Epidermal melanocyte (primary cell): Measurements from ENCODE around the gene NEIL1.
"Not testable (repeated sequence)": the region's sequence is repeated elsewhere in the genome, so short reads cannot be mapped to it uniquely, and the experiment has no call there.

Experiments
- DNase-seq: peaks from one replicate; pipeline ENCODE4 v3.0.0; 2011; ENCODE audit warnings: low spot score; ENCODE audit not compliant: insufficient read length

NEIL1 gene

GRCh38 chr15:75333654-75334419 lies 13.0 kb upstream of the NEIL1 start:
- DNase-seq = not testable (repeated sequence)

GRCh38 chr15:75335313-75335704 lies 11.5 kb upstream of the NEIL1 start:
- DNase-seq = no peak

DNA sequence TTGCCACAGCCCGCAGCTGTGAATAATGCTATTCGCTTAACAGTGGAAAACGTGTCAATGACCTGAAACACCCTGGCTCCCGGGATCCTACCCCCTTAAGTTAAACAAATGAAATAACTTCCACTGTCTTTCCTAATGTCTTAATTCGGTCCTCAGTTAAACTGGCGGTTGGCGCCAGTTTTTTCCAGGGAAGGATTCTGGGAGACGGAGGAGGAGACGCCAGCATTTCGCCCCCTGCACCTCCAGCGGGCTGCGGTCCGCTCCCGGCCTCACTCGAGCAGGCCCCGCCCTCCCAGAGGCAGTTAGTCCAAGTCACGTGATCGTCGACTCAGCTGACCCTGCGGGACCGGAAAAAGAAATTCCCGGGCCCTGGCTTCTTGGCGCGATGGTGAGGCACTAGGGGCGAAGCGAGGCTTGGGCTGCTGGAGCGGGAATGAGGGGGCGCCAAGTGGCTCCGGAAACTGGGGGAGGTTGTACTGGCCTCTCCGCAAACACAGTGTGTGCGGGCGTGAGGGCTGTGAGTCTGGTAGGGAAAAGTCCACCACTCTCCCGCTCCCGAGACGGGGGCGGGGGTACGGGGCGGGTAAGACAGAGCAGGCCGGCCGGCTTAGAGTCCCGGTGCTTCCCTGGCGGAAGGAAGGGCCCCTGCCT lies 11.0 kb upstream of the NEIL1 start, which contains the start of gene COMMD4:
Gene COMMD4, plus strand, starts transcription at position 359 of the 651 bp plus-strand sequence. Its CDS starts 27 bp downstream, at position 386.
- peak; percentile 67 for DNase-seq

DNA sequence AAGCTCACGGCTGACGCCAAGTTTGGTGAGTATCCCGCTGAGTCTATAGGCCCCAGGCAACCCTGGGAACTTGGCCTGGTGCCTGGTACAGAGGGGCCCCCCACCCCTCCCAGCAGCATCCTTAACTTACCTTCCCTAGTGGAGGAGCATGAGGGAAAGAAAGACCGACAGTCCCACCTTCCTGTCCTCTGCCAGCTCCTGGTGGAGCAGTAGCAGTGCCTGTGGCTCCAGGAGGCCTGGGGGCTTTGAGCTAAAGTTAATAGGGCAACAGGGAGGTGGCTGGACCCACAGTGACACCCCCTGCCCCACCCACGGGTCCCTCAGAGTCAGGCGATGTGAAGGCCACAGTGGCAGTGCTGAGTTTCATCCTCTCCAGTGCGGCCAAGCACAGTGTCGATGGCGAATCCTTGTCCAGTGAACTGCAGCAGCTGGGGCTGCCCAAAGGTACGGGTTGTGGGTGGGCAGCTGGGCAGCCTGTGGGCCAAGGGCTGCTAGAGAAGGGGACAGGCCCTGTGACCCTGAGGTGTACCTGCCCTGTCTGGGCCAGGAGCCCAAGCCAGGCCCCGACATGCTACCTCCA lies 8.1 kb upstream of the NEIL1 start:
- DNase-seq = no peak

DNA sequence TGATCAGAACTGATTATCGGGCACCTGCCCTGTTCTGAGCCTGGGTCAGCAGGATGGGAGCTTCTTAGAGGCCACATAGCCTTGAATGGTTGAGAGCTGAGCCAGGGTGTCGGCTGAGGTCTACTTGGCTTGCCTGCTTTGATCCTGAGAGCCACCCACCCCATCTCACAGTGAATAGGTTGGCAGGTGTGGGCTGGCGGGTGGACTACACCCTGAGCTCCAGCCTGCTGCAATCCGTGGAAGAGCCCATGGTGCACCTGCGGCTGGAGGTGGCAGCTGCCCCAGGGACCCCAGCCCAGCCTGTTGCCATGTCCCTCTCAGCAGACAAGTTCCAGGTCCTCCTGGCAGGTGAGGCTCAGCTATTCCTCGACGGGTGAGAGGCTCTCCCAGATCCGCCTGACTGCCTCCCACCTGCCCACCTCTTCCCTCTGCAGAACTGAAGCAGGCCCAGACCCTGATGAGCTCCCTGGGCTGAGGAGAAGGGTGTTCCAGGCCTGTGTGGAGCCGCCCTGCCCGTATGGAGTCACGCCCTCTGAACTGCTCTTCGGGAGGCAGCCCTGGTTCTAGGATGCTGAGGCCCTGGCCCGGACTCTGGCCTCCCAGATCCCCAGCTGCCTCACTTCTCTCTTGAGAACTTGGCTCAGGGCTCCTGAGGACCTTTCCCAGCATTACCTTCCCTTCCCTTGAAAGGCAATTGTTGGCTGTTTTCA lies 7.2 kb upstream of the NEIL1 start:
- DNase-seq = no peak

DNA sequence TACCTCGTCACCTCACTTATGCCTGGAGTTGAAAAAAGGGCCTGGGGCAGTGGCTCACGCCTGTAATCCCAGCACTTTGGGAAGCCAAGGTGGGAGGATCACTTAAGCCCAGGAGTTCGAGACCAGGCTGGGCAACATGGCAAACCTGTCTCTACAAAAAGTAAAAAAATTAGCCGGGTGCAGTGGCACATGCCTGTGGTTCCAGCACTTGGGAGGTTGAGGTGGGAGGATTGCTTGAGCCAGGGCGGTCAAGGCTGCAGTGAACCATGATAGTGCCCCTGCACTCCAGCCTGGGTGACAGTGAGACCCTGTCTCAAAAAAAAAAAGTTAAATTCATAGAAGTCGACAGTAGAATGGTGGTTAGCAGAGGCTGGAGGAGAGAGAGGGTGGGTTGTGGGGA lies 4.6 kb upstream of the NEIL1 start:
- no peak for DNase-seq

DNA sequence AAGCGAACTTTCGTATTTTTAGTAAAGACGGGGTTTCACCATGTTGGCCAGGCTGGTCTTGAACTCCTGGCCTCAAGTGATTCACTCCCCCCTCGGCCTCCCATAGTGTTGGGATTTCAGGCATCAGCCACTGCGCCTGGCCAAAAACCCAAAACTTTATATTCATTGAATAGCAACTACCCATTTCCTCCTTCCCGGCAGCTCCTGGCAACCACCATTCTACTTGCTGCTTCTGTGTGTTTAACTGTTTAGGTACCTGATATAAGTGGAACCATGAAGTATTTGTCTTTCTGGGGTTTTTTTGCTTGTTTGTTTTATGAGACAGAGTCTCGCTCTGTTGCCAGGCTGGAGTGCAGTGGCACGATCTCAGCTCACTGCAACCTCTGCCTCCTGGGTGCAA lies 2.9 kb upstream of the NEIL1 start:
- not testable (repeated sequence) for DNase-seq

GRCh38 chr15:75347222-75348033 lies 589 bp downstream of the NEIL1 start:
- no peak for DNase-seq

GRCh38 chr15:75348034-75348561 lies 1.3 kb downstream of the NEIL1 start:
- DNase-seq = no peak

DNA sequence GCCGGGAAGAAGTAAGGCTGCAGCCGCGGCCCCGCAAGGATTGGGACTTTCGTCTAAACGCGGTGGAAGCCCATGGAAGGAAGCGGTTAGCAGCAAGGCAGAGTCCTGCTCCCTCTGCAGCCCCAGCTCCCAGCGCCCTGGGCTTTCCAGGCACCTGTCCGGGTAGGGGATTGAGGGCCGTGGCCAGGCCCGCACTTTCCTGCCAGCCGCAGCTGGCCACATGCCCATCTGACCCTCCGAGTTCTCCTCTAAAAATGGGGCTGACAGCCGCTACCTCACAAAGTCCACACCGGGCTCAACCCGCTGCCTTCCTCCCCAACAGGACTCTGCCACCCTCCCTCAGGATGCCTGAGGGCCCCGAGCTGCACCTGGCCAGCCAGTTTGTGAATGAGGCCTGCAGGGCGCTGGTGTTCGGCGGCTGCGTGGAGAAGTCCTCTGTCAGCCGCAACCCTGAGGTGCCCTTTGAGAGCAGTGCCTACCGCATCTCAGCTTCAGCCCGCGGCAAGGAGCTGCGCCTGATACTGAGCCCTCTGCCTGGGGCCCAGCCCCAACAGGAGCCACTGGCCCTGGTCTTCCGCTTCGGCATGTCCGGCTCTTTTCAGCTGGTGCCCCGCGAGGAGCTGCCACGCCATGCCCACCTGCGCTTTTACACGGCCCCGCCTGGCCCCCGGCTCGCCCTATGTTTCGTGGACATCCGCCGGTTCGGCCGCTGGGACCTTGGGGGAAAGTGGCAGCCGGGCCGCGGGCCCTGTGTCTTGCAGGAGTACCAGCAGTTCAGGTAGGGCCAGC lies 1.9 kb downstream of the NEIL1 start:
- DNase-seq = no peak

GRCh38 chr15:75349351-75349669 lies 2.5 kb downstream of the NEIL1 start:
- not testable (repeated sequence) for DNase-seq

GRCh38 chr15:75349851-75350588 lies 3.2 kb downstream of the NEIL1 start:
- DNase-seq = no peak

- no peak for DNase-seq
Observed at GRCh38 chr15:75350601-75351361, 3.9 kb downstream of the NEIL1 start.

DNA sequence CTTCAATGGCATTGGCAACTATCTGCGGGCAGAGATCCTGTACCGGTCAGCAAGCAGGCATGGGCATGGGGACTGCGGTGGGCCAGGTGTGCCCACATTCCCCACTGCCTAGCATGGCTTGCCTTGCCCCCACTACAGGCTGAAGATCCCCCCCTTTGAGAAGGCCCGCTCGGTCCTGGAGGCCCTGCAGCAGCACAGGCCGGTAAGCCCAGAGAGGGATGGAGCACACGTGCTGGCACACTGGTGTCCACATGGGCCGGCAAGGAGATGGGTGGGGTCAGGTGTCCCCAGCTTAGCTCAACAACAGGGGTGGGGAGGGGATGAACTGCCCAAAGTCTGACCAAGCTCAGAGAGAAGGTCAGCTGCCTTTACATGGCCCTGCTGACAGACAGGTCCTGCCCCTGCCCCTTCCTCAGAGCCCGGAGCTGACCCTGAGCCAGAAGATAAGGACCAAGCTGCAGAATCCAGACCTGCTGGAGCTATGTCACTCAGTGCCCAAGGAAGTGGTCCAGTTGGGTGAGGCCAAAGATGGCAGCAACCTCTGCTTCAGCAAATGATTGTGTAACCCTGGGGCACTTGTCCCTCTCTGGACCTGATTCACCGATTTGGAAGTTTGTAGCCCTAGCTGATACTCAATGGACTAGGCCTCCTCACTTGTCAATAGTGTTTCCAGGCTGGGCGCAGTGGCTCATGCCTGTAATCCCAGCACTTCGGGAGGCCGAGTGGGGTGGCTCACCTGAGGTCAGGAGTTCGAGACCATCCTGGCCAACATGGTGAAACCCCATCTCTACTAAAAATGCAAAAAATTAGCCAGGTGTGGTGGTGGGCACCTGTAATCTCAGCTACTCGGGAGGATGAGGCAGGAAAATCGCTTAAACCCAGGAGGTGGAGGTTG lies 5.6 kb downstream of the NEIL1 start:
- no peak for DNase-seq

GRCh38 chr15:75353604-75354003 lies 6.8 kb downstream of the NEIL1 start:
- no peak for DNase-seq

DNA sequence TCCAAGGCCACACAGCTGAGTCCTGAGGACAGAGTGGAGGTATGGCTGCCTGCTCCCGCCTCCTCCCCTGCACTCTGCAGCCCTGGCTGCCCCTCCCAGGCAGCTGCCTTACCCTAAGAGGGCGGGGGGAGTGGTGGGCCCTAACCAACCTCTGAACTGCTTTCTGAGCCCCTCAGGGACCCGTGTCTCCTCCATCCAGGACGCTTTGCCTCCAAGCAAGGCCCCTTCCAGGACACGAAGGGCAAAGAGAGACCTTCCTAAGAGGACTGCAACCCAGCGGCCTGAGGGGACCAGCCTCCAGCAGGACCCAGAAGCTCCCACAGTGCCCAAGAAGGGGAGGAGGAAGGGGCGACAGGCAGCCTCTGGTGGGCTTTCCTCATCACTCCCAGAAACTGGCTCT lies 7.6 kb downstream of the NEIL1 start:
- no peak for DNase-seq

- DNase-seq = no peak
Observed at GRCh38 chr15:75355369-75355768, 8.5 kb downstream of the NEIL1 start.

GRCh38 chr15:75356006-75356405 lies 9.2 kb downstream of the NEIL1 start:
- no peak for DNase-seq
